ENCODE data around the gene CHIC2.

DNA sequence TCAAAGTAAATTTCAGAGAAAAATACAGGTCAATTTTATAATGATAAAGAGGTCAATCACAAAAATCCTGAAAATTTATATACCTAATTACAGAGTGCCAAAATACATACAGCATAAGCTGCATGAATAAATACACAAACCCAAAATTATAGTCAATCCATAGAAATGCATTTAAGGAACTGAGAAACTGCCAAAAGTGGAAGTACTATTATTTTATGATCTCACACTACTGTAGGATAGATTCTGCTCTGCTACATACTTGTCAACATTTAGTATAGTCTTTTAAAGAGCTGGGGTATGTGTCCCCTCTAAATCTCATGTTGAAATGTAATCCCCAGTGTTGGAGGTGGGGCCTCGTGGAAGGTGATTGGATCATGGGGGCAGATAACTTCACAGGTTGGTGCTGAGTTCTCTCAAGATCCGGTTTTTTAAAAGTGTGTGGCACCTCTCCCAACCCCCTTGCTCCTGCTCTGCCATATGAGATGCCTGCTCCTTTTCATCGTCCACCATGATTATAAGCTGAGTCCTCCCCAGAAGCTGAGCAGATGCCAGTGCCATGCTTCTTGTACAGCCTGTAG is 31.8 kb downstream of the CHIC2 start:
- TF ChIP-seq, protein P1, sequence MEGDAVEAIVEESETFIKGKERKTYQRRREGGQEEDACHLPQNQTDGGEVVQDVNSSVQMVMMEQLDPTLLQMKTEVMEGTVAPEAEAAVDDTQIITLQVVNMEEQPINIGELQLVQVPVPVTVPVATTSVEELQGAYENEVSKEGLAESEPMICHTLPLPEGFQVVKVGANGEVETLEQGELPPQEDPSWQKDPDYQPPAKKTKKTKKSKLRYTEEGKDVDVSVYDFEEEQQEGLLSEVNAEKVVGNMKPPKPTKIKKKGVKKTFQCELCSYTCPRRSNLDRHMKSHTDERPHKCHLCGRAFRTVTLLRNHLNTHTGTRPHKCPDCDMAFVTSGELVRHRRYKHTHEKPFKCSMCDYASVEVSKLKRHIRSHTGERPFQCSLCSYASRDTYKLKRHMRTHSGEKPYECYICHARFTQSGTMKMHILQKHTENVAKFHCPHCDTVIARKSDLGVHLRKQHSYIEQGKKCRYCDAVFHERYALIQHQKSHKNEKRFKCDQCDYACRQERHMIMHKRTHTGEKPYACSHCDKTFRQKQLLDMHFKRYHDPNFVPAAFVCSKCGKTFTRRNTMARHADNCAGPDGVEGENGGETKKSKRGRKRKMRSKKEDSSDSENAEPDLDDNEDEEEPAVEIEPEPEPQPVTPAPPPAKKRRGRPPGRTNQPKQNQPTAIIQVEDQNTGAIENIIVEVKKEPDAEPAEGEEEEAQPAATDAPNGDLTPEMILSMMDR (IDR thresholded peaks at IDR 0.05), result no peak
- TF ChIP-seq POLR2A (IDR thresholded peaks at IDR 0.05), result no peak

All from body of pancreas (tissue), 4 donors.